BE2C (cell line): ENCODE data around the gene SIN3A.

Source experiments
- DNase-seq: peaks from one replicate; pipeline ENCODE4 v3.0.0-alpha.2; 2020
- H3K27me3 ChIP-seq: fragments of 250-450 bp; sonication (Bioruptor Pico); 2 replicates; pipeline ENCODE4 v1.5.1; 2020; ENCODE audit warnings: mild to moderate bottlenecking
- H3K36me3 ChIP-seq: fragments of 250-450 bp; sonication (Bioruptor Pico); 2 replicates; pipeline ENCODE4 v1.5.1; 2020; ENCODE audit warnings: mild to moderate bottlenecking
- H3K4me1 ChIP-seq: fragments of 250-450 bp; sonication (Bioruptor Pico); 2 replicates; pipeline ENCODE4 v1.5.1; 2020
- H3K4me3 ChIP-seq: 2 replicates; pipeline ENCODE4 v1.5.1; 2011; ENCODE audit warnings: low read depth, low read length
- H3K9me3 ChIP-seq: fragments of 250-450 bp; sonication (Bioruptor Pico); 2 replicates; pipeline ENCODE4 v1.5.1; 2020
- CTCF ChIP-seq: IDR thresholded peaks from 2 replicates; pipeline ENCODE4 v1.5.1; 2012; ENCODE audit warnings: mild to moderate bottlenecking, low read depth, low read length

SIN3A gene

GRCh38 chr15:75422554-75422953, 28.9 kb downstream of the SIN3A start:
- no peak overlapping the region for H3K4me3 ChIP-seq
- H3K9me3 ChIP-seq: no peaks in the 10 kb centered on the region
- no peak for TF ChIP-seq CTCF
- no peaks in the 10 kb centered on the region for H3K27me3 ChIP-seq
- DNase-seq: no peak
- no peaks in the 10 kb centered on the region for H3K4me1 ChIP-seq
- H3K36me3 ChIP-seq: peaks cover 23% of the 10 kb centered on the region

- Histone ChIP-seq H3K9me3 (no peaks in the 10 kb centered on the region), H3K4me1 (no peaks in the 10 kb centered on the region), H3K27me3 (no peaks in the 10 kb centered on the region), H3K36me3 (peaks cover 15% of the 10 kb centered on the region), H3K4me3 (no peak overlapping the region)
- DNase-seq: no peak
- TF ChIP-seq CTCF: no peak
These were observed 30.8 kb downstream of the SIN3A start for GRCh38 chr15:75420698-75421097.

GRCh38 chr15:75416584-75416983, 34.9 kb downstream of the SIN3A start:
- Histone ChIP-seq H3K4me1 (no peaks in the 10 kb centered on the region), H3K36me3 (peaks cover 23% of the 10 kb centered on the region), H3K4me3 (no peak overlapping the region), H3K9me3 (no peaks in the 10 kb centered on the region), H3K27me3 (no peaks in the 10 kb centered on the region)
- no peak for DNase-seq
- no peak for TF ChIP-seq CTCF

- Histone ChIP-seq H3K36me3 (peaks cover 69% of the 10 kb centered on the region), H3K4me3 (no peak overlapping the region), H3K9me3 (no peaks in the 10 kb centered on the region), H3K4me1 (no peaks in the 10 kb centered on the region), H3K27me3 (no peaks in the 10 kb centered on the region)
- no peak for DNase-seq
- no peak for TF ChIP-seq CTCF
These were observed 41.3 kb downstream of the SIN3A start for GRCh38 chr15:75410196-75410595.

GRCh38 chr15:75407083-75407482, 44.4 kb downstream of the SIN3A start:
- Histone ChIP-seq H3K27me3 (no peaks in the 10 kb centered on the region), H3K36me3 (peaks cover 71% of the 10 kb centered on the region), H3K4me1 (no peaks in the 10 kb centered on the region), H3K4me3 (no peak overlapping the region), H3K9me3 (no peaks in the 10 kb centered on the region)
- DNase-seq: no peak
- TF ChIP-seq CTCF: no peak

GRCh38 chr15:75403892-75404291, 47.6 kb downstream of the SIN3A start:
- H3K36me3 ChIP-seq: peaks cover 57% of the 10 kb centered on the region
- no peaks in the 10 kb centered on the region for H3K9me3 ChIP-seq
- TF ChIP-seq CTCF: no peak

More at GRCh38 chr15:75403892-75404291, 47.6 kb downstream of the SIN3A start:
- H3K27me3 ChIP-seq: no peaks in the 10 kb centered on the region
- no peak for DNase-seq
- H3K4me1 ChIP-seq: no peaks in the 10 kb centered on the region
- H3K4me3 ChIP-seq: no peak overlapping the region
